ENCODE results near the gene DERL3. TPM values are rescaled to one million over a fixed set of nuclear protein-coding genes. Genes with fewer than 3 reads are reported as not detected.

Gene DERL3
- total RNA-seq, 6 experiments from 2014 or later: 0.21 to 0.88 (median 0.40) TPM

- no peak overlapping the region for H3K27ac Mint-ChIP-seq
- H3K27me3 Mint-ChIP-seq (ENCODE audit: insufficient read depth): peaks cover 5% of the 10 kb centered on the region; the same call in 1 of the 2 replicates
- H3K36me3 Mint-ChIP-seq (ENCODE audit: low read depth): peaks cover 15% of the 10 kb centered on the region; the same call in 1 of the 2 replicates
- TF ChIP-seq, protein P1, sequence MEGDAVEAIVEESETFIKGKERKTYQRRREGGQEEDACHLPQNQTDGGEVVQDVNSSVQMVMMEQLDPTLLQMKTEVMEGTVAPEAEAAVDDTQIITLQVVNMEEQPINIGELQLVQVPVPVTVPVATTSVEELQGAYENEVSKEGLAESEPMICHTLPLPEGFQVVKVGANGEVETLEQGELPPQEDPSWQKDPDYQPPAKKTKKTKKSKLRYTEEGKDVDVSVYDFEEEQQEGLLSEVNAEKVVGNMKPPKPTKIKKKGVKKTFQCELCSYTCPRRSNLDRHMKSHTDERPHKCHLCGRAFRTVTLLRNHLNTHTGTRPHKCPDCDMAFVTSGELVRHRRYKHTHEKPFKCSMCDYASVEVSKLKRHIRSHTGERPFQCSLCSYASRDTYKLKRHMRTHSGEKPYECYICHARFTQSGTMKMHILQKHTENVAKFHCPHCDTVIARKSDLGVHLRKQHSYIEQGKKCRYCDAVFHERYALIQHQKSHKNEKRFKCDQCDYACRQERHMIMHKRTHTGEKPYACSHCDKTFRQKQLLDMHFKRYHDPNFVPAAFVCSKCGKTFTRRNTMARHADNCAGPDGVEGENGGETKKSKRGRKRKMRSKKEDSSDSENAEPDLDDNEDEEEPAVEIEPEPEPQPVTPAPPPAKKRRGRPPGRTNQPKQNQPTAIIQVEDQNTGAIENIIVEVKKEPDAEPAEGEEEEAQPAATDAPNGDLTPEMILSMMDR (IDR thresholded peaks at IDR 0.05): no peak
- peaks cover 37% of the 10 kb centered on the region for H3K4me1 Mint-ChIP-seq (ENCODE audit: low read depth)
- no peak for DNase-seq
- H3K9me3 Mint-ChIP-seq: no peaks in the 10 kb centered on the region
- H3K4me3 Mint-ChIP-seq: no peak overlapping the region
Measured at GRCh38 chr22:23832226-23833016, 6.4 kb downstream of the DERL3 start.

GRCh38 chr22:23831781-23832180 lies 7.0 kb downstream of the DERL3 start:
- Mint-ChIP-seq H3K27ac (no peak overlapping the region), H3K4me1 (ENCODE audit: low read depth) (peaks cover 38% of the 10 kb centered on the region), H3K4me3 (no peak overlapping the region), H3K27me3 (ENCODE audit: insufficient read depth) (peaks cover 4% of the 10 kb centered on the region; the same call in 1 of the 2 replicates), H3K36me3 (ENCODE audit: low read depth) (peaks cover 15% of the 10 kb centered on the region; the same call in 1 of the 2 replicates), H3K9me3 (no peaks in the 10 kb centered on the region)
- no peak for DNase-seq
- TF ChIP-seq, protein P1 (IDR thresholded peaks at IDR 0.05): no peak

DNA sequence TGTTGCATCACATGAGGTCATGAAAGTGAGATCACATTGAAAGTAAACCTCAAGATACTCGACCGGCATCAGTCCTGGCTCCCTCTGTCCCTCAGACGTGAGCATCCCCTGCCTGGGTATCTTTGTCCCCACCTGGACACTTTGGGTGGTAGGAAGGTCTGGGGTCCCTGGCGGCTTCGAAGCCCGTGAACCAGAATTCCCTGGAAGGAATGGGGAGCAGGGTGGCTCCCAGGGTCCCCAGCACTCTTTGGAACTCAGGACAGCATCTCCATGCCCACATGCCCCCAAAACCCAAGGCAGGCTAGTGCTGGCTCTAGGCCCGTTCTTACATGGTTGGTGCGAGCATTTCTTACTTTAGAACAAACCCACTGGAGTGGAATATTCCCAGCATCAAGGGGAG lies 7.5 kb downstream of the DERL3 start:
- no peak for DNase-seq
- TF ChIP-seq, protein P1 (IDR thresholded peaks at IDR 0.05): no peak
- Mint-ChIP-seq H3K27me3 (ENCODE audit: insufficient read depth) (peaks cover 2% of the 10 kb centered on the region; the same call in 1 of the 2 replicates), H3K4me3 (no peak overlapping the region), H3K9me3 (no peaks in the 10 kb centered on the region), H3K4me1 (ENCODE audit: low read depth) (peaks cover 43% of the 10 kb centered on the region), H3K36me3 (ENCODE audit: low read depth) (peaks cover 18% of the 10 kb centered on the region; the same call in 1 of the 2 replicates), H3K27ac (no peak overlapping the region)

DNA sequence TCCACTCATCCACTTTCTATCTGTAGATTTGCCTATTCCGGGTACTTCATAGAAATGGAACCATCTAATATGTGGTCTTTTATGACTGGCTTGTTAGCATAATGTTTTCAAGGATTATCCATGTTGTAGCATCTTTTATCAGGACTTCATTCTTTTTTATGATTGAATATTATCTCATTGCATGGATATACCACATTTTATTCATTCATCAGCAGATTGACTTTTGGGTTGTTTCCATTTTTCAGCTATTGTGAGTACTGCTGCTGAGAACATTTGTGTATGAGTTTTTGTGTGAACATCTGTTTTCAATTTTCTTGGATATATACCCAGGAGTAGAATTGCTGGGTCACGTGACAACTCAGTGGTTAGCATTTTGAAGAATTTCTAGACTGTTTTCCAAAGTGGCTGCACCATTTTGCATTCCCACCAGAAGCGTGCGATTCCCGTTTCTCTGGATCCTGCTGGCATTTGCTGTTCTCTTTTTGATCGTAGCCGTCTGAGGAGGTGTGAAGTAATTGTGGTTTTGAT lies 8.9 kb downstream of the DERL3 start:
- TF ChIP-seq, protein P1 (IDR thresholded peaks at IDR 0.05): no peak
- Mint-ChIP-seq H3K4me1 (ENCODE audit: low read depth) (peaks cover 44% of the 10 kb centered on the region), H3K4me3 (peak overlapping the region; percentile 34), H3K9me3 (no peaks in the 10 kb centered on the region), H3K27ac (peak overlapping the region; percentile 50), H3K27me3 (ENCODE audit: insufficient read depth) (peaks cover 2% of the 10 kb centered on the region; the same call in 1 of the 2 replicates), H3K36me3 (ENCODE audit: low read depth) (peaks cover 24% of the 10 kb centered on the region)
- peak; percentile 91 for DNase-seq

GRCh38 chr22:23828800-23829680 lies 9.8 kb downstream of the DERL3 start:
- TF ChIP-seq, protein P1 (IDR thresholded peaks at IDR 0.05): no peak
- peak overlapping the region; percentile 50 for H3K27ac Mint-ChIP-seq
- peaks cover 27% of the 10 kb centered on the region for H3K36me3 Mint-ChIP-seq (ENCODE audit: low read depth)
- no peaks in the 10 kb centered on the region for H3K9me3 Mint-ChIP-seq
- peaks cover 47% of the 10 kb centered on the region for H3K4me1 Mint-ChIP-seq (ENCODE audit: low read depth)
- DNase-seq: no peak
- peaks cover 2% of the 10 kb centered on the region; the same call in 1 of the 2 replicates for H3K27me3 Mint-ChIP-seq (ENCODE audit: insufficient read depth)
- H3K4me3 Mint-ChIP-seq: no peak overlapping the region
